GM13977 (cell line): Measurements from ENCODE around the gene SDHD.

Experiments used
- DNase-seq: peaks from one replicate; pipeline ENCODE4 v3.0.0; 2012; ENCODE audit warnings: low spot score
- in situ Hi-C: fragments of 300-500 bp; cut with MboI; formaldehyde crosslinking; loops from one replicate; pipeline ENCODE4 v1.12.0; 2022; ENCODE audit warnings: low sequenced_read_pairs, low pct_unique_long_range_greater_than_20kb, mixed read lengths, inconsistent platforms; ENCODE audit not compliant: unreplicated experiment
- TF ChIP-seq, protein P1 (sequence below): IDR thresholded peaks from 2 replicates; pipeline ENCODE4 v1.5.1; 2012; ENCODE audit warnings: mild to moderate bottlenecking, control low read depth; ENCODE audit not compliant: insufficient read depth; ENCODE audit errors: extremely low read depth, missing control alignments

SDHD gene

GRCh38 chr11:112129656-112130055 is 43.0 kb downstream of the SDHD start:
- in situ Hi-C loops: no loop called here
- DNase-seq: no peak
- TF ChIP-seq, protein P1, sequence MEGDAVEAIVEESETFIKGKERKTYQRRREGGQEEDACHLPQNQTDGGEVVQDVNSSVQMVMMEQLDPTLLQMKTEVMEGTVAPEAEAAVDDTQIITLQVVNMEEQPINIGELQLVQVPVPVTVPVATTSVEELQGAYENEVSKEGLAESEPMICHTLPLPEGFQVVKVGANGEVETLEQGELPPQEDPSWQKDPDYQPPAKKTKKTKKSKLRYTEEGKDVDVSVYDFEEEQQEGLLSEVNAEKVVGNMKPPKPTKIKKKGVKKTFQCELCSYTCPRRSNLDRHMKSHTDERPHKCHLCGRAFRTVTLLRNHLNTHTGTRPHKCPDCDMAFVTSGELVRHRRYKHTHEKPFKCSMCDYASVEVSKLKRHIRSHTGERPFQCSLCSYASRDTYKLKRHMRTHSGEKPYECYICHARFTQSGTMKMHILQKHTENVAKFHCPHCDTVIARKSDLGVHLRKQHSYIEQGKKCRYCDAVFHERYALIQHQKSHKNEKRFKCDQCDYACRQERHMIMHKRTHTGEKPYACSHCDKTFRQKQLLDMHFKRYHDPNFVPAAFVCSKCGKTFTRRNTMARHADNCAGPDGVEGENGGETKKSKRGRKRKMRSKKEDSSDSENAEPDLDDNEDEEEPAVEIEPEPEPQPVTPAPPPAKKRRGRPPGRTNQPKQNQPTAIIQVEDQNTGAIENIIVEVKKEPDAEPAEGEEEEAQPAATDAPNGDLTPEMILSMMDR: no peak

GRCh38 chr11:112132737-112133136 is 46.1 kb downstream of the SDHD start:
- in situ Hi-C loops: no loop called here
- TF ChIP-seq, protein P1: no peak
- no peak for DNase-seq

DNA sequence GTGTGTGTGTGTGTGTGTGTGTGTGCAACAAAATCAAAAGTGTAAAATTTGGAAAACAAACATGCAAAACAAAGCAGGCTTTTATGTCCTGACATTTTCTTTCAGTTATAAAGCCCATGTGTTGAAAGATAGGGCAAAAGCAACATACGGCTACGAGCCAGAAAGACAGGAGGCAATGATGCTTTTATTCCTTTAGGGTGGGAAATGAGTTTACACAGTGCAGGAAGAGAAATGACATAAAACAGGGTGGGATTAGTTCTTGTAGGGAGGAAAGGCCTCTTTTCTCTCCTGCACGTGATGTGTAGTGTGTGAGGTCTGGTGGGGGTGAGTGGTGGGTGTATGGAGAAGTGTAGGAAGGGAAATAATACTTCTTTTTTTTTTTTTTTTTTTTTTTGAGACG is 47.8 kb downstream of the SDHD start:
- in situ Hi-C loops: no loop called here
- TF ChIP-seq, protein P1: no peak
- DNase-seq: no peak

GRCh38 chr11:112143597-112143996 is 56.9 kb downstream of the SDHD start:
- TF ChIP-seq, protein P1: no peak
- in situ Hi-C loops: no loop called here
- no peak for DNase-seq
